HAP-1 (cell line): ENCODE data around the gene HMCN1.

ENCODE experiments used
- DNase-seq, 2 experiments: peaks; one replicate each; pipeline ENCODE4 v3.0.0-alpha.2; 2016 to 2020; ENCODE audit warnings: low spot score in 2 of 2
- H3K27me3 ChIP-seq: fragments of 250-450 bp; sonication (Bioruptor Pico); 2 replicates; pipeline ENCODE4 v1.5.1; 2020; ENCODE audit warnings: low read depth, mild to moderate bottlenecking, moderate library complexity
- H3K36me3 ChIP-seq: fragments of 250-450 bp; sonication (Bioruptor Pico); replicated peaks from 2 replicates; pipeline ENCODE4 v1.5.1; 2020; ENCODE audit warnings: mild to moderate bottlenecking
- H3K4me1 ChIP-seq: fragments of 250-450 bp; sonication (Bioruptor Pico); 2 replicates; pipeline ENCODE4 v1.5.1; 2020; ENCODE audit warnings: mild to moderate bottlenecking
- H3K4me3 ChIP-seq: fragments of 250-450 bp; sonication (Bioruptor Pico); 2 replicates; pipeline ENCODE4 v1.5.1; 2020; ENCODE audit warnings: mild to moderate bottlenecking, moderate library complexity
- H3K9me3 ChIP-seq: fragments of 250-450 bp; sonication (Bioruptor Pico); 2 replicates; pipeline ENCODE4 v1.5.1; 2020; ENCODE audit warnings: mild to moderate bottlenecking, moderate library complexity
- in situ Hi-C: fragments of 300-500 bp; cut with MboI; formaldehyde crosslinking; loops from 3 replicates; pipeline ENCODE4 v1.14.3; 2020; ENCODE audit warnings: low sequenced_read_pairs, inconsistent platforms, mixed read lengths

HMCN1 gene

GRCh38 chr1:185920602-185921001 is 186.4 kb downstream of the HMCN1 start:
- in situ Hi-C loops = no loop called here
- H3K27me3 ChIP-seq = peaks cover 15% of the 10 kb centered on the region
- H3K4me3 ChIP-seq = no peak overlapping the region
- H3K4me1 ChIP-seq = no peaks in the 10 kb centered on the region
- no peaks in the 10 kb centered on the region for H3K9me3 ChIP-seq
- H3K36me3 ChIP-seq = no peaks in the 10 kb centered on the region
- DNase-seq = no peak

- Histone ChIP-seq H3K9me3 (no peaks in the 10 kb centered on the region), H3K4me1 (no peaks in the 10 kb centered on the region), H3K27me3 (peaks cover 25% of the 10 kb centered on the region), H3K4me3 (no peak overlapping the region), H3K36me3 (no peaks in the 10 kb centered on the region)
- no peak for DNase-seq
- in situ Hi-C loops = no loop called here
Observed at GRCh38 chr1:185921636-185922035, 187.4 kb downstream of the HMCN1 start.

GRCh38 chr1:185926588-185926987 is 192.4 kb downstream of the HMCN1 start:
- Histone ChIP-seq H3K9me3 (no peaks in the 10 kb centered on the region), H3K4me3 (no peak overlapping the region), H3K36me3 (no peaks in the 10 kb centered on the region), H3K4me1 (no peaks in the 10 kb centered on the region), H3K27me3 (peaks cover 34% of the 10 kb centered on the region)
- in situ Hi-C loops = no loop called here
- DNase-seq = no peak

- Histone ChIP-seq H3K4me3 (no peak overlapping the region), H3K27me3 (peaks cover 27% of the 10 kb centered on the region), H3K36me3 (no peaks in the 10 kb centered on the region), H3K9me3 (no peaks in the 10 kb centered on the region), H3K4me1 (no peaks in the 10 kb centered on the region)
- in situ Hi-C loops = no loop called here
- no peak for DNase-seq
Observed at GRCh38 chr1:185929776-185930175, 195.6 kb downstream of the HMCN1 start.

GRCh38 chr1:185931438-185931837 is 197.2 kb downstream of the HMCN1 start:
- peaks cover 15% of the 10 kb centered on the region for H3K27me3 ChIP-seq
- DNase-seq = no peak
- H3K4me1 ChIP-seq = no peaks in the 10 kb centered on the region
- no peak overlapping the region for H3K4me3 ChIP-seq
- no peaks in the 10 kb centered on the region for H3K36me3 ChIP-seq
- in situ Hi-C loops = no loop called here
- no peaks in the 10 kb centered on the region for H3K9me3 ChIP-seq

GRCh38 chr1:185933580-185933979 is 199.4 kb downstream of the HMCN1 start:
- Histone ChIP-seq H3K36me3 (no peaks in the 10 kb centered on the region), H3K9me3 (no peaks in the 10 kb centered on the region), H3K4me3 (no peak overlapping the region), H3K27me3 (peaks cover 5% of the 10 kb centered on the region; the same call in 1 of the 2 replicates), H3K4me1 (no peaks in the 10 kb centered on the region)
- no peak for DNase-seq
- in situ Hi-C loops = no loop called here

- Histone ChIP-seq H3K9me3 (no peaks in the 10 kb centered on the region), H3K27me3 (no peaks in the 10 kb centered on the region), H3K4me3 (no peak overlapping the region), H3K36me3 (no peaks in the 10 kb centered on the region), H3K4me1 (peaks cover 3% of the 10 kb centered on the region; the same call in 1 of the 2 replicates)
- in situ Hi-C loops = no loop called here
- no peak for DNase-seq
Observed at GRCh38 chr1:185934476-185935189, 200.4 kb downstream of the HMCN1 start.

- Histone ChIP-seq H3K4me1 (peaks cover 3% of the 10 kb centered on the region; the same call in 1 of the 2 replicates), H3K27me3 (peaks cover 5% of the 10 kb centered on the region; the same call in 1 of the 2 replicates), H3K9me3 (no peaks in the 10 kb centered on the region), H3K4me3 (no peak overlapping the region), H3K36me3 (no peaks in the 10 kb centered on the region)
- in situ Hi-C loops = no loop called here
- no peak for DNase-seq
Observed at GRCh38 chr1:185935360-185935759, 201.2 kb downstream of the HMCN1 start.

- H3K9me3 ChIP-seq = no peaks in the 10 kb centered on the region
- DNase-seq = no peak
- H3K36me3 ChIP-seq = no peaks in the 10 kb centered on the region
- peaks cover 3% of the 10 kb centered on the region; the same call in 1 of the 2 replicates for H3K4me1 ChIP-seq
- in situ Hi-C loops = no loop called here
- H3K4me3 ChIP-seq = no peak overlapping the region
- H3K27me3 ChIP-seq = peaks cover 6% of the 10 kb centered on the region; the same call in 1 of the 2 replicates
Observed at GRCh38 chr1:185936641-185937040, 202.4 kb downstream of the HMCN1 start.

GRCh38 chr1:185938396-185938795 is 204.2 kb downstream of the HMCN1 start:
- no peaks in the 10 kb centered on the region for H3K36me3 ChIP-seq
- H3K4me1 ChIP-seq = peaks cover 3% of the 10 kb centered on the region; the same call in 1 of the 2 replicates
- peaks cover 8% of the 10 kb centered on the region for H3K27me3 ChIP-seq
- no peaks in the 10 kb centered on the region for H3K9me3 ChIP-seq
- in situ Hi-C loops = no loop called here
- H3K4me3 ChIP-seq = no peak overlapping the region
- DNase-seq = no peak

- H3K27me3 ChIP-seq = peaks cover 9% of the 10 kb centered on the region
- peaks cover 3% of the 10 kb centered on the region; the same call in 1 of the 2 replicates for H3K4me1 ChIP-seq
- no peaks in the 10 kb centered on the region for H3K36me3 ChIP-seq
- no peak overlapping the region for H3K4me3 ChIP-seq
- peak; percentile 8 to 11 for DNase-seq
- in situ Hi-C loops = no loop called here
- H3K9me3 ChIP-seq = no peaks in the 10 kb centered on the region
Observed at GRCh38 chr1:185939142-185939541, 205.0 kb downstream of the HMCN1 start.

GRCh38 chr1:185942961-185943360 is 208.8 kb downstream of the HMCN1 start:
- Histone ChIP-seq H3K36me3 (no peaks in the 10 kb centered on the region), H3K4me1 (peaks cover 3% of the 10 kb centered on the region; the same call in 1 of the 2 replicates), H3K4me3 (no peak overlapping the region), H3K9me3 (no peaks in the 10 kb centered on the region), H3K27me3 (peaks cover 32% of the 10 kb centered on the region)
- in situ Hi-C loops = no loop called here
- DNase-seq = no peak

- no peak overlapping the region for H3K4me3 ChIP-seq
- no peaks in the 10 kb centered on the region for H3K9me3 ChIP-seq
- in situ Hi-C loops = no loop called here
- H3K27me3 ChIP-seq = no peaks in the 10 kb centered on the region
- H3K36me3 ChIP-seq = no peaks in the 10 kb centered on the region
- no peak for DNase-seq
- no peaks in the 10 kb centered on the region for H3K4me1 ChIP-seq
Observed at GRCh38 chr1:185956881-185957280, 222.7 kb downstream of the HMCN1 start.

GRCh38 chr1:185957441-185958363 is 223.5 kb downstream of the HMCN1 start:
- Histone ChIP-seq H3K27me3 (no peaks in the 10 kb centered on the region), H3K9me3 (no peaks in the 10 kb centered on the region), H3K4me1 (no peaks in the 10 kb centered on the region), H3K36me3 (no peaks in the 10 kb centered on the region), H3K4me3 (no peak overlapping the region)
- in situ Hi-C loops = no loop called here
- DNase-seq = no peak
